Activated CD4-positive, alpha-beta T cell treated with anti-CD3 and anti-CD28 coated beads, Interleukin-2, amount 10 ng/mL, durations not matched to agents 24 days and 14 days (primary cell): ENCODE results near the gene TMPRSS3. TPM values are rescaled to one million over a fixed set of nuclear protein-coding genes. Genes with fewer than 3 reads are reported as not detected.

Experiments used
- DNase-seq: peaks from one replicate; pipeline ENCODE4 v3.0.0; 2022
- H3K27ac Mint-ChIP-seq: one replicate; pipeline ENCODE4 v1.8.0; 2022; ENCODE audit warnings: mild to moderate bottlenecking, mixed read lengths
- H3K27me3 Mint-ChIP-seq: one replicate; pipeline ENCODE4 v1.8.0; 2022; ENCODE audit warnings: mixed read lengths
- H3K36me3 Mint-ChIP-seq: one replicate; pipeline ENCODE4 v1.8.0; 2022; ENCODE audit warnings: low read depth, mild to moderate bottlenecking, mixed read lengths
- H3K4me1 Mint-ChIP-seq: one replicate; pipeline ENCODE4 v1.8.0; 2021; ENCODE audit warnings: mixed read lengths
- H3K4me3 Mint-ChIP-seq: one replicate; pipeline ENCODE4 v1.8.0; 2022; ENCODE audit warnings: mild to moderate bottlenecking, moderate library complexity, mixed read lengths
- H3K9me3 Mint-ChIP-seq: one replicate; pipeline ENCODE4 v1.8.0; 2021; ENCODE audit warnings: mixed read lengths
- intact Hi-C: fragments of 100-400 bp; cut with micrococcal nuclease; formaldehyde crosslinking; loops from one replicate; pipeline ENCODE4 v1.15.1; 2023
- total RNA-seq: library from RNA; stranded (reverse); gene quantifications from 2 replicates; pipeline ENCODE4 v1.2.3, GENCODE V29; 2022

Gene TMPRSS3
- total RNA-seq, 1 donor from 2014 or later, result 58.7 TPM

GRCh38 chr21:42398436-42399028, 2.7 kb upstream of the TMPRSS3 start:
- intact Hi-C loops, result no loop called here
- H3K27me3 Mint-ChIP-seq, result no peaks in the 10 kb centered on the region
- peaks cover 6% of the 10 kb centered on the region for H3K9me3 Mint-ChIP-seq
- DNase-seq, result no peak
- H3K36me3 Mint-ChIP-seq, result peaks cover 33% of the 10 kb centered on the region
- peak overlapping the region; percentile 49 for H3K27ac Mint-ChIP-seq
- peak overlapping the region; percentile 9 for H3K4me3 Mint-ChIP-seq
- H3K4me1 Mint-ChIP-seq, result peaks cover 56% of the 10 kb centered on the region

GRCh38 chr21:42397746-42398394, 2.0 kb upstream of the TMPRSS3 start:
- Mint-ChIP-seq H3K27me3 (no peaks in the 10 kb centered on the region), H3K4me3 (peak overlapping the region; percentile 9), H3K9me3 (peaks cover 6% of the 10 kb centered on the region), H3K36me3 (peaks cover 34% of the 10 kb centered on the region), H3K27ac (peak overlapping the region; percentile 49), H3K4me1 (peaks cover 60% of the 10 kb centered on the region)
- no peak for DNase-seq
- intact Hi-C loops, result no loop called here

GRCh38 chr21:42396799-42397745, 1.2 kb upstream of the TMPRSS3 start:
- intact Hi-C loops, result no loop called here
- no peak overlapping the region for H3K4me3 Mint-ChIP-seq
- DNase-seq, result no peak
- H3K4me1 Mint-ChIP-seq, result peaks cover 61% of the 10 kb centered on the region
- H3K9me3 Mint-ChIP-seq, result peaks cover 6% of the 10 kb centered on the region
- H3K36me3 Mint-ChIP-seq, result peaks cover 39% of the 10 kb centered on the region
- no peaks in the 10 kb centered on the region for H3K27me3 Mint-ChIP-seq
- H3K27ac Mint-ChIP-seq, result peak overlapping the region; percentile 34

- Mint-ChIP-seq H3K27ac (no peak overlapping the region), H3K27me3 (no peaks in the 10 kb centered on the region), H3K36me3 (peaks cover 45% of the 10 kb centered on the region), H3K4me3 (no peak overlapping the region), H3K9me3 (no peaks in the 10 kb centered on the region), H3K4me1 (peaks cover 65% of the 10 kb centered on the region)
- DNase-seq, result no peak
- intact Hi-C loops, result no loop called here
Observed at GRCh38 chr21:42395302-42395701, 550 bp downstream of the TMPRSS3 start.

- no peak for DNase-seq
- H3K4me1 Mint-ChIP-seq, result peaks cover 70% of the 10 kb centered on the region
- peaks cover 54% of the 10 kb centered on the region for H3K36me3 Mint-ChIP-seq
- no peaks in the 10 kb centered on the region for H3K9me3 Mint-ChIP-seq
- H3K27ac Mint-ChIP-seq, result peak overlapping the region; percentile 82
- intact Hi-C loops, result loop anchor here (1.0 to 5.0 kb wide), 3 partner anchors 8 to 206 kb away; no protein-coding TSS in a partner anchor
- H3K4me3 Mint-ChIP-seq, result peak overlapping the region; percentile 71
- H3K27me3 Mint-ChIP-seq, result no peaks in the 10 kb centered on the region
Observed at GRCh38 chr21:42393443-42393950, 2.4 kb downstream of the TMPRSS3 start.

- intact Hi-C loops, result loop anchor here (1.0 to 5.0 kb wide), 3 partner anchors 8 to 206 kb away; no protein-coding TSS in a partner anchor
- H3K4me3 Mint-ChIP-seq, result peak overlapping the region; percentile 71
- H3K27me3 Mint-ChIP-seq, result no peaks in the 10 kb centered on the region
- H3K27ac Mint-ChIP-seq, result peak overlapping the region; percentile 82
- H3K9me3 Mint-ChIP-seq, result no peaks in the 10 kb centered on the region
- peaks cover 70% of the 10 kb centered on the region for H3K4me1 Mint-ChIP-seq
- peak; percentile 75 for DNase-seq
- H3K36me3 Mint-ChIP-seq, result peaks cover 55% of the 10 kb centered on the region
Observed at GRCh38 chr21:42392731-42393442, 3.0 kb downstream of the TMPRSS3 start.

- H3K36me3 Mint-ChIP-seq, result peaks cover 61% of the 10 kb centered on the region
- H3K4me1 Mint-ChIP-seq, result peaks cover 74% of the 10 kb centered on the region
- no peak overlapping the region for H3K4me3 Mint-ChIP-seq
- H3K9me3 Mint-ChIP-seq, result no peaks in the 10 kb centered on the region
- H3K27ac Mint-ChIP-seq, result no peak overlapping the region
- DNase-seq, result no peak
- intact Hi-C loops, result loop anchor here (2.0 to 5.0 kb wide), 3 partner anchors 14 to 204 kb away; no protein-coding TSS in a partner anchor
- H3K27me3 Mint-ChIP-seq, result no peaks in the 10 kb centered on the region
Observed at GRCh38 chr21:42391297-42391696, 4.6 kb downstream of the TMPRSS3 start.

GRCh38 chr21:42390696-42391095, 5.2 kb downstream of the TMPRSS3 start:
- Mint-ChIP-seq H3K9me3 (no peaks in the 10 kb centered on the region), H3K27ac (peak overlapping the region; percentile 6), H3K36me3 (peaks cover 63% of the 10 kb centered on the region), H3K27me3 (no peaks in the 10 kb centered on the region), H3K4me3 (no peak overlapping the region), H3K4me1 (peaks cover 74% of the 10 kb centered on the region)
- no peak for DNase-seq
- intact Hi-C loops, result loop anchor here (2.0 to 5.0 kb wide), 3 partner anchors 14 to 203 kb away; no protein-coding TSS in a partner anchor

GRCh38 chr21:42390193-42390592, 5.7 kb downstream of the TMPRSS3 start:
- intact Hi-C loops, result loop anchor here (2.0 to 5.0 kb wide), 3 partner anchors 15 to 203 kb away; no protein-coding TSS in a partner anchor
- H3K4me3 Mint-ChIP-seq, result no peak overlapping the region
- peaks cover 62% of the 10 kb centered on the region for H3K36me3 Mint-ChIP-seq
- peak overlapping the region; percentile 6 for H3K27ac Mint-ChIP-seq
- no peaks in the 10 kb centered on the region for H3K27me3 Mint-ChIP-seq
- H3K4me1 Mint-ChIP-seq, result peaks cover 74% of the 10 kb centered on the region
- no peak for DNase-seq
- H3K9me3 Mint-ChIP-seq, result peaks cover 1% of the 10 kb centered on the region

- H3K27ac Mint-ChIP-seq, result no peak overlapping the region
- H3K9me3 Mint-ChIP-seq, result peaks cover 4% of the 10 kb centered on the region
- no peaks in the 10 kb centered on the region for H3K27me3 Mint-ChIP-seq
- H3K36me3 Mint-ChIP-seq, result peaks cover 60% of the 10 kb centered on the region
- H3K4me3 Mint-ChIP-seq, result peak overlapping the region; percentile 23
- no peak for DNase-seq
- intact Hi-C loops, result no loop called here
- peaks cover 71% of the 10 kb centered on the region for H3K4me1 Mint-ChIP-seq
Observed at GRCh38 chr21:42389449-42389835, 6.4 kb downstream of the TMPRSS3 start.

- intact Hi-C loops, result no loop called here
Observed at GRCh38 chr21:42388740-42389448, 7.0 kb downstream of the TMPRSS3 start.

GRCh38 chr21:42387843-42388340, 8.0 kb downstream of the TMPRSS3 start:
- no peak for DNase-seq
- Mint-ChIP-seq H3K36me3 (peaks cover 64% of the 10 kb centered on the region), H3K9me3 (peaks cover 4% of the 10 kb centered on the region), H3K4me3 (no peak overlapping the region), H3K27me3 (no peaks in the 10 kb centered on the region), H3K4me1 (peaks cover 63% of the 10 kb centered on the region), H3K27ac (peak overlapping the region; percentile 45)
- intact Hi-C loops, result no loop called here

More at GRCh38 chr21:42388740-42389448, 7.0 kb downstream of the TMPRSS3 start:
- Mint-ChIP-seq H3K27me3 (no peaks in the 10 kb centered on the region), H3K9me3 (peaks cover 4% of the 10 kb centered on the region), H3K4me1 (peaks cover 70% of the 10 kb centered on the region), H3K36me3 (peaks cover 65% of the 10 kb centered on the region), H3K27ac (peak overlapping the region; percentile 51), H3K4me3 (peak overlapping the region; percentile 23)
- DNase-seq, result peak; percentile 70
